GM12801 (cell line): ENCODE results near the gene CDK9.

Source experiments
- CTCF ChIP-seq: IDR thresholded peaks from one replicate; pipeline ENCODE4 v1.5.1; 2011; ENCODE audit warnings: control low read depth; ENCODE audit not compliant: insufficient read length; ENCODE audit errors: extremely low read depth

The CDK9 gene

GRCh38 chr9:127794001-127794791 is 8.4 kb downstream of the CDK9 start:
- TF ChIP-seq CTCF = no peak

- no peak for TF ChIP-seq CTCF
Measured at GRCh38 chr9:127796225-127796813, 10.5 kb downstream of the CDK9 start.

- TF ChIP-seq CTCF = no peak
Measured at GRCh38 chr9:127796852-127797370, 11.1 kb downstream of the CDK9 start.

- TF ChIP-seq CTCF = no peak
Measured at GRCh38 chr9:127801955-127802575, 16.2 kb downstream of the CDK9 start.

- no peak for TF ChIP-seq CTCF
Measured at GRCh38 chr9:127802576-127803443, 17.0 kb downstream of the CDK9 start, which contains the start of gene FPGS. Gene FPGS, plus strand, starts transcription at chr9:127802882. Its CDS starts 43 bp downstream, at chr9:127802925.

- TF ChIP-seq CTCF = no peak
Measured at GRCh38 chr9:127803507-127804352, 17.9 kb downstream of the CDK9 start.
